ENCODE data around the gene CLEC4G.
A peak's percentile ranks its signal among the peaks of the same experiment; 100 is the strongest.

Gene CLEC4G

GRCh38 chr19:7729211-7729610 lies 2.7 kb downstream of the CLEC4G start:
- no peak for DNase-seq (ENCODE audit: low spot score)

GRCh38 chr19:7725791-7726190 lies 6.1 kb downstream of the CLEC4G start:
- DNase-seq (ENCODE audit: low spot score), result no peak

DNA sequence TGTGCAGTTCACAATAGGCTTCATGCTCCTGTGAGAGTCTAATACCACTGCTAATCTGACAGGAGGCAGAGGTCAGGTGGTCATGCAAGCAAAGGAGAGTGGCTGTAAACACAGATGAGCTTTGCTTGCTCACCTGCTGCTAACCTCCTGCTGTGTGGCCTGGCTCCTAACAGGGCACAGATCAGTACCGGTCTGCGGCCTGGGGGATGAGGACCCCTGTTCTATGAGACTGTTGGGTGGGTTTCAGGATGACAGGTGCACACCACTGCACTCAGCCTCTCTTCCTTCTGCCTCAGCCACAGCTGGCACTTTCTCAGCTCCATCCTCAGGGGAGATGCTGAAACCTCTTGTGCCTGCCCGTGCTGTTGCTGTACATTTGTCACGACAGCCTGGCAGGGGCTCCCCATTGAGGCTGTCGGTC lies 9.7 kb downstream of the CLEC4G start:
- DNase-seq (ENCODE audit: low spot score), result no peak

- DNase-seq (ENCODE audit: low spot score), result no peak
These were observed 11.6 kb downstream of the CLEC4G start for GRCh38 chr19:7720351-7720750.

DNA sequence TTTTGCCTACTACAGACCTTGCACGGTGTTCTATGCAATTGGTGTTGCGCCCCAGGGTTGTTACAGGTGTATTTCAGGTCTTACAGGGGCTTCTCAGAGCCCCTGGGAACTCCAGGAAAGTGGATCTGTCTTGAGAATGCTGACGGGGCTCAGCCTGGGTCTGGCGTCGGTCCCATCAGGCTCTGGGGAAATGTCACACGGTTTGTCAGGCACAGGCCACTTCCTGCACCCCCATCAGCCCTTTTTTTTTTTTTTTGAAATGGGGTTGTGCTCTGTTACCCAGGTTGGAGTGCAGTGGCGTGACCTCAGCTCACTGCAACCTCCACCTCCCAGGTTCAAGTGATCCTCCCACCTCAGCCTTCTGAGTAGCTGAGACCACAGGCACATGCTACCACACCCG lies 13.2 kb downstream of the CLEC4G start:
- no peak for DNase-seq (ENCODE audit: low spot score)

DNA sequence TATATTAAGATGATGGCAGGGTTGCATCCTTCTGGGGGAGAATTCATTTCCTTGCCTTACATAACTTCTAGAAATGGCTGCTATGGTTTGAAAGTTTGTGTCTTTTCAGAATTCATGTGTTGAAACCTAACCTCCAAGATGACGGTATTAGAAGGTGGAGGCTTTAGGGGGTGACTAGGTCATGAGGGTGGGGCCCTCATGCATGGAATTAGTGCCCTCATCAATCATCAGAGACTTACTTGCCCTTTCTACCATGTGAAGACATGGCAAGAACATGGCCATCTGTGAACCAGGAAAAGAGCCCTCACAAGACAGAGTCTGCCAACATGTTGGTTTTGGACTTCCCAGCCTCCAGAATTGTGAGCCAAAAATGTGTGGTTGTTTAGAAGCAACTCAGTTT lies 15.1 kb downstream of the CLEC4G start:
- no peak for DNase-seq (ENCODE audit: low spot score)

DNA sequence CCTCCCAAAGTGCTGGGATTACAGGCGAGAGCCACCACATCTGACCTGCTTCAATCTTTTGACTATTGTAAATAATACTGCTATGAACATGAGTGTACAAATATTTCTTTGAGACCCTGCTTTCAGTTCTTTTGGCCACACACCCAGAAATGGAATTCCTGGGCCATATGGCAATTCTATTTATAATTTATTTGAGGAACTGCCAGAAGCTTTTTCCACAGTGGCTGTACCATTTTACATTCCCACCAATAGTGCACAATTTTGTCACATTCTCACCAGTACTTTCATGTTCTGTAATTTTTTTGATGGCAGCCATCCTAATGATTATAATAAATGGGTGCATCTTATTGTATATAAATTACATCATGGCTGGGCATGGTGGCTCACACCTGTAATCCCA lies 16.2 kb downstream of the CLEC4G start:
- DNase-seq (ENCODE audit: low spot score), result no peak

GRCh38 chr19:7710616-7711015 lies 21.3 kb downstream of the CLEC4G start:
- DNase-seq (ENCODE audit: low spot score), result no peak

- no peak for DNase-seq (ENCODE audit: low spot score)
These were observed 21.9 kb downstream of the CLEC4G start for GRCh38 chr19:7709932-7710460.

- DNase-seq (ENCODE audit: low spot score), result no peak
These were observed 24.9 kb downstream of the CLEC4G start for GRCh38 chr19:7706955-7707456.

DNA sequence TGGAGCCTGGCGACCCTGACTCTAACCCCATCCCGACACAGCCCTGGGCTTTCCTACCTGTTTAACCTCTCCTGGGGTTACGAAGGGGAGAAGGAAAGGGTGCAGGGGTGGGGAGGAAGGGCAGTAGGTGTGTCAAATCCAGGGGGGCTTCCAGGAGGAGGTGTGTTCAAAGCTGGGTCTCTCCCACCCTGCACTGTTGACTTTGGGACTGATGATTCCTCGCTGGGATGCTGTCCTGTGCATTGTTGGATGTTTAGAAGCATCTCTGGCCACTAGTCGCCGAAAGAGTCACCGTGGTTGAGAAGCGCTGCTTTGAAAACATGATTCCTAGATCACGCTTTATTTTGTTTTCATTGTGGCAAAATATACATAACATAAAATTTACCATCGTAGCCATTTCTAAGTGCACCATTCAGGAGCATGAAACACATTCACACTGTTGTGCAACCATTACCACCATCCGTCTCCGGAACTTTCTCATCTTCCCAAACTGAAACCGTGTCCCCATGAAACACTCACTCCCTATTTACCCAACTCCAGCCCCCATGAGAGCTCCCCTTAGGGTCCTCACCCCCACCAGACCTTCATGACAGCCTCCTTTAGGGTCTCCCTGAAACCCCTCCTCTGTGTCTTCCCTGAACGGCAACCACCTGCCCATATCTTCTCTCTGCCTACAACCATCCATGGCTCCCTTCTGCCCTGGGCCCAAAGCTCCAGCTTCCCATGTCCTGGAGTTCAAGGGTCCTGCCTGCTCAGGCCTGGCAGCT lies 25.5 kb downstream of the CLEC4G start:
- no peak for DNase-seq (ENCODE audit: low spot score)

DNA sequence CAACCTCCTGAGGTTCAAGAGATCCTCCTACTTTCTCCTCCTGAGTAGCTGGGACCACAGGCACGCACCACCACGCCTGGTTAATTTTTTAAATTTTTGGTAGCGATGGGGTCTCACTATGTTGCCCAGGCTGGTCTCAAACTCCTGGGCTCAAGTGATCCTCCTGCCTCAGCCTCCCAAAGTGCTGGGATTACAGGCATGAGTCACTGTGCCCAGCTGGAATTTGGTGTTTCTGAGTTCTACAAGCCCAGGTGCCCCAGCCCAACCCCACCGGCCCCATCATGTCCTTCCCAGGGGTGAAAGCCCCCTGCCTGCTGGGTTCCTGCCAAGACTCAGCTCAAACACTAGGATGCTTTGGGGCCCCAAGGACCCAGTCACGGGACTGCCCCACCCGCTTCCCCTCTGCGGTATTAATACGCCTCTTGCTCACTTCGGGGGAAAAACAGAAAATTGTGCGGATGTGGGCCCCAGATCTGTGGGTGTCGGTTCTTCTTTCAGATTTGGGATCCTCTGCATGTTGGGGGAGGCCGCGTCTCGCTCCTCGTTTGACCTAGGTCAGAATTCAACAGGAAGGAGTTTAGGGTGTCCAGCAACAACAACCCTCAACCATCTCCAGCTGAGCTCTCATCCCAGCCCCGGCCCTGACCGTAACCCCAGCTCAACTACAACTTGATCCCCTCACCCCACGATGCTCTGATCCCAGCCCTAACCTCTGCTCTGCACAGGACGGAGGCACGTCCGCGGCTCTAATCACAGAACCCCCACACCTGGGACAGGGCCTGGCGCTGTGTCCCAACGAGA lies 26.3 kb downstream of the CLEC4G start:
- peak; percentile 57 for DNase-seq (ENCODE audit: low spot score)

DNA sequence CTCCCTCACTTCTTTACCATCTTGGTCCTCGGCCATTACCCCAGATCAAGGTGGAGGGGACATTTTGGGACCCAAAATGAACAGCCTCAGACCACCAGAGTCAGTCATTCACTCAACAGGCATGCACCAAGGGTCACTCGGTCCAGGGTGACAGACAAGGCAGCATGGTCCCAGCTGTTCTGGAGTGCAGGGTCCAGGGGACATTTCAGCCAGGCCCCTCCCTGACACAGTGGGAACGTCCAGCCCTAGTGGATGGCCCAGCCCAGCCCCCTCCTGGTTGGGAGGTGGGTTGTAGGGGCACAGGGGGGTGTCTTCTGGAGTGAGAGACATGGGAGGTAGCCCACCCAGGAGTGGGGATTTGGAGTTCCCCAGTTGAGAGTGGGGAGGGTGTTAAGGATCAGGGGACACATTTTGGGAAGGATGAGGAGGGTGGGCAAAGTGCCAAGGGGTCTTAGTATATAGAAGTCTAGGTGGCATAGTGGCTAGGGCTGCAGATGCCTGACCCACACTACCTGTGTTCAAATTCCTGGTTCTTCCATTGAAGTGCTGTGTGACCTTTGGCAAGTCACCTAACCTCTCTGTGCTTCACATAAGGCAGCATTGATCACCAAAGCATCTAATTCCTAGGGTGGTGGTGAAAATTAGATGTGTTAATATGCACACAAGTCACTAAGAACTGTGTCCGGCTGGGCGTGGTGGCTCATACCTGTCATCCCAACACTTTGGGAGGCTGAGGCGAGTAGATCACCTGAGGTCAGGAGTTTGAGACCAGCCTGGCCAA lies 27.4 kb downstream of the CLEC4G start:
- no peak for DNase-seq (ENCODE audit: low spot score)

DNA sequence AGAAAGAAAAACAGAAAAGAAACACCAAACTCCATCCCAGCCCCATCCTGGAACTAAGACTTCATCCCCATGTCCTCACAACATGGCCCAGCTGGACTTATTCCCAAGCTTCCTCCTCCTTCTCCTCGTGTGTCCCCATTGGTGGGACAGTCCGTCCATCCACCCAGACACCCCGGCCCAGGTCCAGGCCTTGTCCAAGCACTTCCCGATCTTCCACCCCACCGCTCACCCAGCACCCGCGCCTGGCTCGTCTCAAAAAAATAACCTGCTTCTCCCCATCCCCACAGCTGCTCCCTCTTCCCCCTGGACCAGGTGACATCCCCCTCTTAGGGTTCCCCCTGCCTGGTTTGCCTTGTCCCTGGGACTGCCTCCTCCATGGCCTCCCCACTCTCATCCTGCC lies 28.6 kb downstream of the CLEC4G start:
- DNase-seq (ENCODE audit: low spot score), result no peak

- DNase-seq (ENCODE audit: low spot score), result peak; percentile 84
These were observed 30.1 kb downstream of the CLEC4G start, which contains the start of gene FCER2 for GRCh38 chr19:7701654-7702457. Gene FCER2, minus strand, starts transcription at chr19:7702131. Its CDS starts 2,371 bp downstream, at chr19:7699760.

DNA sequence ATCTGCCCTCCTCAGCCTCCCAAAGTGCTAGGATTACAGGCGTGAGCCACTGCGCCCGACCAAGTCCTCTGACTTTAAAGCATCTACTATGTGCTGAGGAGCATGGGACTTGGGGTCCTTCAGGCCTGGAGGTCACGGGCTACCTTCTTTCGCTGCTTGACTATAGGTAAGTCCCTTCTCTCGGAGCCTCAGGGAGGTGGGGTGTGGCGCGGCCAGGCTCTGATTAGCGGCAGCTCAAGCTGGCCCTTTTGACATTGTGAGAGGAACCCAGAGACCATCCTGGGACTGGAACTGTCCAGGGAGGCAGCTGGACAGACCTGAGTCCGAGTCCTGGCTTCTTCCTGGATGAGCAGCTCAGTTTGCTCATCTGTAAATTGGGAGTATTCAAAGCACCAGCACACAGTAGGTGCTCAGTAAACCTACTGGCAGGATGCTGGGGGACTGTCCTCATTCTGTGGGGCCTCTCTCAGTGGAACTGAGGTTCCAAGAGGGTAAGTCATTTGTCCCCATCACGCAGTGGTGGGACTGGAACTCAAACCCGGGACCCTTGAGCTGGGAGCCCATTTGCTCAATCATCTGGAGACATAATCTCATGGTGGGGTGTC lies 30.8 kb downstream of the CLEC4G start:
- no peak for DNase-seq (ENCODE audit: low spot score)

DNA sequence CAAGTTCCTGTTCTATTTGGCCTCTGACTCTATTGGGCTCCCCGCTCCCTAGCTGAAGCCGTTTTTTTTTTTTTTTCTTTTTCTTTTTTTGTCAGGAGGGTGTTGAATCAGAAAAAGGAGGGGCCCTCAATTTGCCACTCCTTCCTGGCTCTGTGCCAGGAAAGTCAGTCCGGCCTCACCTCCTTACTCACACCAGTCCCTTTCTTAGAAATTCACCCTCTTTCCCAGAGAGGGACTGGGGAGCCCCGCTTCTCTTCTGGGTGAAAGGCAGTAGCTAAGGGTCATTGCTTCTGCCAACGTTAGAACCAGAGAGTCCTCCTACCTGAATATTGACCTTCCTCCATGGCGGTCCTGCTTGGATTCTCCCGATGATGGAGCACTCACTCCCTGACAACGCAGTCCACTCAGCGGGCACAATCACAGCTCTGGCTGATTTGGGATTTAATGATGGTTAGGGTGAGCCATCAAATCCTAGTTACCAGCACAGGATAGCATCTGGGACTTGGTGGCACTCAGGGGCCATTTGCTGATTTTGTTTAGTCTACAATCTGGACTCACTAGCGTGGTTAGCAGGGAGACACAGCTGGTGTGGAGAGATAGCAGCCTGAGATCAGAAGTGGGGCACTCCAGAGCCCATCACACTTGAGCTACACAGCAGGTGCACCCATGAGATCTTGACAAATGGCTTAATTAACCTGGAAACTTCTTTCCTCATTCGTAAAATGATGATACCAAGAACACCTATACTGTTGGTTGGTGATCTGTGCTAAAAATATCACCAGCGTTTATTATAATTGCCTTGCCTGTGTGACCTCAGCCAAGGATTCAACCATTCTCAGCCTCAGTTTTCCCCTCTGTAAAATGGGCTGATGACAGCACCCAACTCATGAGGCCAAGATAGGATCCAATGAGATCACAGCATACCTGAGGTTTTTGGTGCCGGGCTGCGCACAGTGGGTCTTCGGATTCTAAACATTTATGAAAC lies 32.2 kb downstream of the CLEC4G start:
- peak; percentile 78 for DNase-seq (ENCODE audit: low spot score)

- no peak for DNase-seq (ENCODE audit: low spot score)
These were observed 32.9 kb downstream of the CLEC4G start for GRCh38 chr19:7699003-7699402.

GRCh38 chr19:7698583-7698982 lies 33.3 kb downstream of the CLEC4G start:
- DNase-seq (ENCODE audit: low spot score), result no peak

All from NAMALWA (cell line).